BE2C (cell line): Measurements from ENCODE around the gene CD244.
A peak's percentile ranks its signal among the peaks of the same experiment; 100 is the strongest.

Experiments used
- DNase-seq: peaks from one replicate; pipeline ENCODE4 v3.0.0-alpha.2; 2020
- H3K27me3 ChIP-seq: fragments of 250-450 bp; sonication (Bioruptor Pico); 2 replicates; pipeline ENCODE4 v1.5.1; 2020; ENCODE audit warnings: mild to moderate bottlenecking
- H3K36me3 ChIP-seq: fragments of 250-450 bp; sonication (Bioruptor Pico); 2 replicates; pipeline ENCODE4 v1.5.1; 2020; ENCODE audit warnings: mild to moderate bottlenecking
- H3K4me1 ChIP-seq: fragments of 250-450 bp; sonication (Bioruptor Pico); 2 replicates; pipeline ENCODE4 v1.5.1; 2020
- H3K4me3 ChIP-seq: 2 replicates; pipeline ENCODE4 v1.5.1; 2011; ENCODE audit warnings: low read depth, low read length
- H3K9me3 ChIP-seq: fragments of 250-450 bp; sonication (Bioruptor Pico); 2 replicates; pipeline ENCODE4 v1.5.1; 2020
- TF ChIP-seq, protein P1 (sequence below): IDR thresholded peaks from 2 replicates; pipeline ENCODE4 v1.5.1; 2012; ENCODE audit warnings: mild to moderate bottlenecking, low read depth, low read length

The CD244 gene

DNA sequence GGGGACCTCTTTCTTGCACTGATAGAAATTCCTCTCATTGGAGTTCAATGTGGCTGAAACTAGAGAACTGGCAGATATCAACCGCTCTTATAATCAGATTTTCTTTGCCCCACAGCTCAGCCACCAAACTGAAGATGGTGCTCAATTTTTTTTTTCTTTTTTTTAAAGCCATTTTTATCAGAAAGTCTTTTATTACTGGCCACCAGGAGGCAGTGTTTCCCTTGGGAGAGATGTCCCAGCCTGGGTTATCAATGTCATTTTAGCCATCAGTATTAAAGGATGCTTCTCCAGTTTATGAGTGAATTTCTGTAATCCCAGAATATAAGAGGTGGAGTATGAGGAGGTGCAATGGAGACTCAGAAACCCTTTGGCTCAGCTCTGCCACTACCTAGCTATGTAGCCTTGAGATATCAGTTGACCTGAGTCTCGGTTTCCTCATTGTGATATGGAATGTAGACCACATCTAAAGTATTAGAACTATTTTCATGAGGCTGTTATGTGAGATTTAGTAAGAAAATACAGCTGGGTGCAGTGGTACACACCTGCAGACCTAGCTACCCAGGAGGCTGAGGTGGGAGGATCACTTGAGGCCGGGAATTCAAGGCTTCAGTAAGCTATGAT is 27.6 kb downstream of the CD244 start:
- H3K4me3 ChIP-seq = no peak overlapping the region
- no peaks in the 10 kb centered on the region for H3K36me3 ChIP-seq
- H3K27me3 ChIP-seq = no peaks in the 10 kb centered on the region; the same call in 1 of the 2 replicates
- TF ChIP-seq, protein P1, sequence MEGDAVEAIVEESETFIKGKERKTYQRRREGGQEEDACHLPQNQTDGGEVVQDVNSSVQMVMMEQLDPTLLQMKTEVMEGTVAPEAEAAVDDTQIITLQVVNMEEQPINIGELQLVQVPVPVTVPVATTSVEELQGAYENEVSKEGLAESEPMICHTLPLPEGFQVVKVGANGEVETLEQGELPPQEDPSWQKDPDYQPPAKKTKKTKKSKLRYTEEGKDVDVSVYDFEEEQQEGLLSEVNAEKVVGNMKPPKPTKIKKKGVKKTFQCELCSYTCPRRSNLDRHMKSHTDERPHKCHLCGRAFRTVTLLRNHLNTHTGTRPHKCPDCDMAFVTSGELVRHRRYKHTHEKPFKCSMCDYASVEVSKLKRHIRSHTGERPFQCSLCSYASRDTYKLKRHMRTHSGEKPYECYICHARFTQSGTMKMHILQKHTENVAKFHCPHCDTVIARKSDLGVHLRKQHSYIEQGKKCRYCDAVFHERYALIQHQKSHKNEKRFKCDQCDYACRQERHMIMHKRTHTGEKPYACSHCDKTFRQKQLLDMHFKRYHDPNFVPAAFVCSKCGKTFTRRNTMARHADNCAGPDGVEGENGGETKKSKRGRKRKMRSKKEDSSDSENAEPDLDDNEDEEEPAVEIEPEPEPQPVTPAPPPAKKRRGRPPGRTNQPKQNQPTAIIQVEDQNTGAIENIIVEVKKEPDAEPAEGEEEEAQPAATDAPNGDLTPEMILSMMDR = peak; percentile 66
- peak; percentile 30 for DNase-seq
- H3K9me3 ChIP-seq = no peaks in the 10 kb centered on the region
- no peaks in the 10 kb centered on the region for H3K4me1 ChIP-seq

DNA sequence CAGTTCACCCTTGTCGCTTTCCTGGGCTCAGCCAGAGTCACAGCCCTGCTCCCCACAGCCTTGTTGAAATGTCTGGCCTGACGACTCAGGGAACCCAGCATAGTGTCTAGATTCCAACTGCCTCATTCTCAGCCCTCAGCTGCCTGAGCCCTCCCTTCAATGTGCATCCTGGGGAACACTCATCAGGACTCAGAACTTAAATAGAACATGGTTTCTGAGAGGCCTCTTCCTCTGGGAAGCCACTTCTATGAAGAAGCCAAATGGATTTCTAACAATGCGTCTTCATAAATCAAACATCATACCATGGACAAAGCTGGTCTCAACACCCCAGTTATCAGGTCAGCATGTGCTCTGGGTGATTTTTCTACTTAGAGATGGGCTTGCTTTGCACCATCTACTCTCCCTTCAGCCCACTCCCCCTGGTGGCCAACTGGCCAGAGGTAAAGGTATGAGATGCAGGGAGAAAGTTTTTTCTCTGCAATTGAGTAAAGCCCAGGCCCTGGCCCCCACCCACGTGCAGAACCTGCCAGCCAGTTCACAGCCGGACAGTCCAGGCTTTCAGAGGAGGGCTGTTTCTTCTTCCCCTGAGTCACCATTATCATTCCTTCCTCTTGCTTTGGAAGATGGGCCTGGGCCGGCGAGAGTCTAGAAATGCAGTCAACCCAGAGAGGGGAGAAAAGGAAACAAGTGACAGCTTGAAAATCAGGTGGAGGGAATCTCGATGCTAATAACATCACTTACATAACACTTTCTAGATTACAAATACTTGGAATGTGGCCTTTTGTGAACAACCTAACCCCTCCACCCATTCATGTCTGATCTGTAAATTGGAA is 32.1 kb downstream of the CD244 start:
- TF ChIP-seq, protein P1 = peak; percentile 71
- no peak overlapping the region for H3K4me3 ChIP-seq
- no peaks in the 10 kb centered on the region for H3K9me3 ChIP-seq
- DNase-seq = peak; percentile 71
- no peaks in the 10 kb centered on the region for H3K27me3 ChIP-seq
- H3K4me1 ChIP-seq = no peaks in the 10 kb centered on the region
- no peaks in the 10 kb centered on the region for H3K36me3 ChIP-seq

DNA sequence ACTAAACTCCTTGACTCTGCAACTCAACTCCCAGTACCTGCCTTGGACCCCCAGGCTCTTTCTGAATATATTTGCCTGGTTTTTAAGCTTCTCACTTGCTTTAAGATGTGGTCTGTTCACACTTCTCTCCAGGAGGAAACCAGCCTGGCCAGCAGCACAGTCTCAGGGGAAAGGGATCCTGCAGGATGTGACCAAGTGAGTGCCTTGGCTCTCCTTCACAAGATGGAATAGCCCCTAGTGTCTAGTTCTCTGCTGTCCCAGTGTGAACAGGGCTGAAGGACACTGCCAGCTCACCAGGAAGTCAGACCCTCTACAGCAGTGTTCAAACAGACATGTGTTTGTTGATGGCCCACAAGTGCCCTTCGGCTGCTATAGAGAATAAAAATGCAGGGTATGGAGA is 32.9 kb downstream of the CD244 start:
- Histone ChIP-seq H3K27me3 (no peaks in the 10 kb centered on the region), H3K9me3 (no peaks in the 10 kb centered on the region), H3K4me3 (no peak overlapping the region), H3K4me1 (no peaks in the 10 kb centered on the region), H3K36me3 (no peaks in the 10 kb centered on the region)
- TF ChIP-seq, protein P1 = no peak
- DNase-seq = no peak

DNA sequence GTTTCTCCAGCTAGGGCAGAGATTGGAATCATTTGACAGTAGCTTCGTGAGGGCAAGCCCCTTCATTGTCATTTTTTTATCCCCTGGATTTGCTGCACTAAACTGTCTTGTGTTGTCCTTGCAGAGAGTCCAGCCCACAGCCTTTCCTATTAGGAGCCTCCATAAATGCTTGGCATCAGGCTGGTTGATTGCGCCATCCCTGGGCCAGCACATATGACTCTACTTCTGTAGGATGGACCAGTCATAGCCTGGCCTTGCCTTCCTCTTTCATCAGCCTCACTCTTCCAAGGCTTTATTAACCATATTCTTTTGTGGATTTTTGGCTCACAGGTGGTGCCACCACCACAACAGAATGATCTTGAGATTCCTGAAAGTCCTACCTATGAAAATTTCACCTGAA is 35.3 kb downstream of the CD244 start:
- TF ChIP-seq, protein P1 = no peak
- H3K9me3 ChIP-seq = no peaks in the 10 kb centered on the region
- no peaks in the 10 kb centered on the region for H3K4me1 ChIP-seq
- no peak for DNase-seq
- H3K36me3 ChIP-seq = no peaks in the 10 kb centered on the region
- no peak overlapping the region for H3K4me3 ChIP-seq
- no peaks in the 10 kb centered on the region for H3K27me3 ChIP-seq

DNA sequence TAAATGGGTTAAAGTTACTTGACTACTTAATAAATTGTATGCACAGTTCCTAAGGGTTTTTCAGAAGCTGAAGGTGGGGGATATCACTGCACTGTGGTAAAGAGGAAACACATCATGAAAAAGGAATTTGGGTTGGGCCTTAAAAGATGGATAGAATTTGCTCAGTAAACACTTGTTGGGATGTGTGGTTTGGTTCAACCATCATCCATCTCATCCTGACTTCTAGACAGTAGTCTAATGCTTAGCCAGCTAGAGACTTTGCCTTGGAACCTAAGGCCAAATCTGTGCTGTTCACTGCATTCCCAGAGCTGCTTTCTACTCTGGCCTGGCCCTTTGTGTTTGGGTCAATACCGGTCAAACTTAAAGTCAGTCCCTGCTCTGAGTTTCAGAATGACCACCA is 36.1 kb downstream of the CD244 start:
- Histone ChIP-seq H3K27me3 (no peaks in the 10 kb centered on the region), H3K4me3 (no peak overlapping the region), H3K4me1 (no peaks in the 10 kb centered on the region), H3K9me3 (no peaks in the 10 kb centered on the region), H3K36me3 (no peaks in the 10 kb centered on the region)
- TF ChIP-seq, protein P1 = no peak
- no peak for DNase-seq

DNA sequence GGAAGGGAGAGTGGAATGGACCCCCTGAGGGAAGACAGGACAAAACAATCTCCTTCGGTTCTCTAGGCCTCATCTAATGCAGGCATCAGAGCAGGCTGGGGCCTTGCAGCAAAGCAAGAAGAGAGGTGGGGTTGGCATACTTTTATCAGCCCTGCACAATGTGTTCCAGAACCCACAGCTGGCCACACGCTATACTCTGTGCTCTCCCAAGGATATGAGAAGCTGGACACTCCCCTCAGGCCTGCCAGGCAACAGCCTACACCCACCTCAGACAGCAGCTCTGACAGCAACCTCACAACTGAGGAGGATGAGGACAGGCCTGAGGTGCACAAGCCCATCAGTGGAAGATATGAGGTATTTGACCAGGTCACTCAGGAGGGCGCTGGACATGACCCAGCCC is 39.4 kb downstream of the CD244 start:
- H3K36me3 ChIP-seq = no peaks in the 10 kb centered on the region
- H3K4me3 ChIP-seq = no peak overlapping the region
- no peaks in the 10 kb centered on the region for H3K27me3 ChIP-seq
- TF ChIP-seq, protein P1 = no peak
- no peak for DNase-seq
- no peaks in the 10 kb centered on the region for H3K9me3 ChIP-seq
- no peaks in the 10 kb centered on the region for H3K4me1 ChIP-seq
